Aorta (tissue), 5 donors: ENCODE results near the gene MYO15B. TPM values are rescaled to one million over a fixed set of nuclear protein-coding genes. Genes with fewer than 3 reads are reported as not detected.
"Not testable (repeated sequence)": the region's sequence is repeated elsewhere in the genome, so short reads cannot be mapped to it uniquely, and the experiment has no call there.

Experiments
- ATAC-seq: fragments of 200-7000 bp; cut with Tn5 transposase; one replicate; pipeline ENCODE4 v1.9.1; 2022; ENCODE audit warnings: moderate library complexity; ENCODE audit not compliant: low FRiP score
- DNase-seq, 2 donors: peaks; one replicate each; pipeline ENCODE4 v3.0.0-alpha.2; 2020
- H3K27ac ChIP-seq, 2 donors: one replicate each; pipeline ENCODE4 v1.5.1; 2013; ENCODE audit warnings: low read length in 2 of 2, mild to moderate bottlenecking in 2 of 2, moderate library complexity in 2 of 2, control low read depth in 1 of 2, inconsistent platforms in 1 of 2, low read depth in 1 of 2
- H3K27me3 ChIP-seq, 2 donors: one replicate each; pipeline ENCODE4 v1.6.1; 2013; ENCODE audit warnings: control low read depth in 1 of 2, low read length in 1 of 2, mild to moderate bottlenecking in 1 of 2, moderate library complexity in 1 of 2; ENCODE audit not compliant: insufficient read depth in 2 of 2, control insufficient read depth in 1 of 2
- H3K36me3 ChIP-seq, 2 donors: one replicate each; pipeline ENCODE4 v1.6.1; 2013; ENCODE audit warnings: control low read depth in 1 of 2, low read length in 1 of 2, mild to moderate bottlenecking in 1 of 2; ENCODE audit not compliant: insufficient read depth in 2 of 2, control insufficient read depth in 1 of 2
- H3K4me1 ChIP-seq, 2 donors: one replicate each; pipeline ENCODE4 v1.6.1; 2013; ENCODE audit warnings: low read length in 2 of 2, control low read depth in 1 of 2, mild to moderate bottlenecking in 1 of 2, moderate library complexity in 1 of 2; ENCODE audit not compliant: insufficient read depth in 2 of 2, control insufficient read depth in 1 of 2
- H3K4me3 ChIP-seq, 2 donors: one replicate each; pipeline ENCODE4 v1.5.1; 2013; ENCODE audit warnings: low read length in 2 of 2, control low read depth in 1 of 2, mild to moderate bottlenecking in 1 of 2
- H3K9me3 ChIP-seq: one replicate; pipeline ENCODE4 v1.6.1; 2013; ENCODE audit warnings: mild to moderate bottlenecking, low read length; ENCODE audit not compliant: control insufficient read depth
- WGBS, 2 donors: extraction: QIAGEN DNeasy Blood & Tissue Kit; methylation state at CpG; one replicate each; pipeline ENCODE4 v1.1.7; 2013; 5-methylcytosine and 5-hydroxymethylcytosine counted together
- intact Hi-C, 2 donors: fragments of 100-400 bp; cut with DNase I; formaldehyde crosslinking; loops; one replicate each; pipeline versions ENCODE4 v1.14.2 to v1.15.0; 2022
- polyA plus RNA-seq, 2 donors: library from polyadenylated mRNA; stranded (reverse); fragments of 200-250 nt; gene quantifications; one replicate each; pipeline ENCODE4 v1.2.3, GENCODE V29; 2013
- total RNA-seq, 2 donors: library from RNA; stranded (reverse); fragmentation: NEBNext Ultra II Directional; extraction: Animal tissue kit (Norgen Biotek cat#: 25700); gene quantifications; one replicate each; pipeline ENCODE4 v1.2.1, GENCODE V29; 2021
- donor health status: healthy with polysubstance abuse.
- donor health status: Bipolar disorder and iron deficiency.
- donor health status: DM: no; HTN: no; CAD: no.
- donor health status: DM: no; HTN: no; CAD: no.
- donor health status: DM: yes; HTN: yes; CAD: no.

Gene MYO15B
- total and polyA plus RNA-seq, 4 donors = 113 to 279 (median 138) TPM

GRCh38 chr17:75573540-75573957 is 14.1 kb upstream of the MYO15B start:
- DNase-seq (no peak), ATAC-seq (peak; percentile 13)
- Histone ChIP-seq H3K9me3 (no peaks in the 10 kb centered on the region), H3K36me3 (no peaks in the 10 kb centered on the region), H3K4me3 (no peak overlapping the region), H3K27ac (no peak overlapping the region), H3K4me1 (no peaks in the 10 kb centered on the region), H3K27me3 (no peaks in the 10 kb centered on the region)
- 91 to 96% methylated on average over 15 to 16 of the region's 16 CpGs for WGBS, 2 donors
- intact Hi-C loops = no loop called here

DNA sequence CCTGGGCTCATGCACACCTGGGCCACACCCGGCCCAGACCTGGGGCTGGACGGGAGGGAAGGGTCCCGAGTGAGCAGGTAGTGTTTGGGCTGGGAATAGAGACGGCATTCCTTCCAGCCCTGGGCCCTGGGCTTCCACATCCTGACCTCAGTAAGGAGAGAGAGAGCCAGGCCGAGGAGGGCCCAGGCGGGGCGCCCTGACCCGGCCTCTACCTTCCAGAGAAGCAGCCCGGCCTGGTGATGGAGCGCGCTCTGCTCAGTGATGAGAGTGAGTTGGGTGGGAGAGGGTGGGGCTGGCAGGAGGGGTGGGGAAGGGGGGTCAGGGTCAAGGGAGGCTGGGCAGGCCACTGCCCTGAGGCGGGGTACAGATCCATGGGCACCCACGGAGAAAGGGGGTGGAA is 13.6 kb upstream of the MYO15B start:
- Histone ChIP-seq H3K4me3 (no peak overlapping the region), H3K4me1 (no peaks in the 10 kb centered on the region), H3K36me3 (no peaks in the 10 kb centered on the region), H3K27ac (no peak overlapping the region), H3K27me3 (no peaks in the 10 kb centered on the region), H3K9me3 (no peaks in the 10 kb centered on the region)
- ATAC-seq = no peak
- DNase-seq = no peak
- 93% methylated on average over 13 of the region's 13 CpGs for WGBS, 2 donors
- intact Hi-C loops = no loop called here

- H3K9me3 ChIP-seq = no peaks in the 10 kb centered on the region
- WGBS, 2 donors = 90 to 92% methylated on average over 24 to 29 of the region's 29 CpGs
- intact Hi-C loops = no loop called here
- no peaks in the 10 kb centered on the region for H3K36me3 ChIP-seq
- peak; percentile 37 for ATAC-seq
- H3K4me1 ChIP-seq = no peaks in the 10 kb centered on the region
- H3K27ac ChIP-seq = no peak overlapping the region
- no peak overlapping the region for H3K4me3 ChIP-seq
- no peak for DNase-seq
- no peaks in the 10 kb centered on the region for H3K27me3 ChIP-seq
Measured at GRCh38 chr17:75574404-75575036, 13.1 kb upstream of the MYO15B start.

DNA sequence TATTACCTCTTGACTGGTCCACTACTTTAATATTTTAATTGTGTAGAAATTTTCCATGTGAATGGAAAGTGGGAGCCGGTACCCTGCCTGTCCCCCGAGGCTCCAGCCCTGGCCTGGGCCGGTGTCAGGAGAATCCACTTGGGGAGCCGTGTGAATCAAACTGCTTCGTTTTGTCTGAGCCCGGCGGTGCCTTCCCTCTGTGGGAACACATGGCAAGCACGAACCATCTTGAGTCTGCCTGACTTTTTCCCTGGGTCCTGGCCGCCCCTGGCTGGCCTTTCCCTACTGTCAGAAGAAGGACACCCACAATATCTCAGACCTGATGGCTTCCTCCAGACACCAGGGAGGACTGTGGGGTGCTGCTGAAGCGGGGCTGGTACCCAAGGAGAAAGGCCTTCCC is 12.4 kb upstream of the MYO15B start:
- Histone ChIP-seq H3K4me3 (no peak overlapping the region), H3K9me3 (no peaks in the 10 kb centered on the region), H3K27ac (no peak overlapping the region), H3K4me1 (no peaks in the 10 kb centered on the region), H3K27me3 (no peaks in the 10 kb centered on the region), H3K36me3 (no peaks in the 10 kb centered on the region)
- 88 to 91% methylated on average over 10 of the region's 10 CpGs for WGBS, 2 donors
- no peak for DNase-seq
- no peak for ATAC-seq
- intact Hi-C loops = no loop called here

DNA sequence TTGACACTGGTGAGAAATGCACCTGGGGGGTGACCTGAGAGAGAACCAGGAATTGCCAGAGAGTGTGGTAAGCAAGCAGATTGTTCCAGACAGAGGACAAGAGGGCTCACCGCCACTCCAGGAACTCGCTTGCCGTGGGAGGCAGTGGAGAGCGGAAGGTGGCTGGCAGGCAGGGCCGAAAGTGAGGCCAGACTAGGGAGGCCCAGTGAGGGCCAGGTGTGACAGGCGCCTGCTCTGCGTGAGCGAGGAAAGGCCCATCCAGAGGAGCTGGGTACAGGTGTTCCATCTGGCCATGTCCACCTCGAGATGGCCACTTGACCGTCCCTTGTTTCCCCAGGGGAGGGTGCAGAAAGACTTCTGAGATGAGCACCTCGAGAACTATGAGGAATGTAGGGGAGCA is 11.9 kb upstream of the MYO15B start:
- no peaks in the 10 kb centered on the region for H3K9me3 ChIP-seq
- no peak overlapping the region for H3K27ac ChIP-seq
- no peaks in the 10 kb centered on the region for H3K36me3 ChIP-seq
- WGBS, 2 donors = 92 to 94% methylated on average over 11 of the region's 11 CpGs
- ATAC-seq (no peak), DNase-seq (no peak)
- H3K4me3 ChIP-seq = no peak overlapping the region
- H3K27me3 ChIP-seq = no peaks in the 10 kb centered on the region
- intact Hi-C loops = no loop called here
- no peaks in the 10 kb centered on the region for H3K4me1 ChIP-seq

DNA sequence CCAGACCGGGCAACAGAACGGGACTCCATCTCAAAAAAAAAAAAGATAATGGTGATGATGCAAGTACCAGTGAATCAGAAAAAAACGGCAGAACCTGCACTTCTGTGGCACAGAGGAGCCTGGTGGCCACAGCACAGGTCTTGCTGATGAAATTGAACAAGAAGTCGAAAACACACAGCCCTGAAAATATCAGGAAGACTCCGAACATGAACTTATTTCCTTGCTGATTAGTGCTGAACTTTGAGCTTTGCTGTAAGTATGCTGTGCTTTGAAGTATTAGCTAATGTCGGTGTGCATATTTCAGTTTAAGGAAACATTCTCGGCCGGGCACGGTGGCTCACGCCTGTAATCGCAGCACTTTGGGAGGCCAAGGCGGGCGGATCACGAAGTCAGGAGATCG is 10.9 kb upstream of the MYO15B start:
- no peak overlapping the region for H3K27ac ChIP-seq
- H3K4me1 ChIP-seq = no peaks in the 10 kb centered on the region
- no peak for DNase-seq
- H3K9me3 ChIP-seq = no peaks in the 10 kb centered on the region
- intact Hi-C loops = no loop called here
- no peaks in the 10 kb centered on the region for H3K27me3 ChIP-seq
- H3K36me3 ChIP-seq = no peaks in the 10 kb centered on the region
- no peak for ATAC-seq
- WGBS, 2 donors = 86 to 88% methylated on average over 14 of the region's 15 CpGs
- H3K4me3 ChIP-seq = no peak overlapping the region

- intact Hi-C loops, H3K27ac ChIP-seq, H3K27me3 ChIP-seq, H3K4me1 ChIP-seq, H3K9me3 ChIP-seq, H3K4me3 ChIP-seq, ATAC-seq, DNase-seq, H3K36me3 ChIP-seq: not testable (repeated sequence)
- WGBS, 2 donors = 87 to 90% methylated on average over 23 of the region's 23 CpGs
Measured at GRCh38 chr17:75581121-75581725, 6.4 kb upstream of the MYO15B start.

GRCh38 chr17:75583197-75583596 is 4.4 kb upstream of the MYO15B start:
- H3K9me3 ChIP-seq, intact Hi-C loops, H3K27me3 ChIP-seq, H3K36me3 ChIP-seq, H3K4me1 ChIP-seq, DNase-seq, ATAC-seq, H3K4me3 ChIP-seq, H3K27ac ChIP-seq: not testable (repeated sequence)
- 86 to 89% methylated on average over 6 of the region's 6 CpGs for WGBS, 2 donors

DNA sequence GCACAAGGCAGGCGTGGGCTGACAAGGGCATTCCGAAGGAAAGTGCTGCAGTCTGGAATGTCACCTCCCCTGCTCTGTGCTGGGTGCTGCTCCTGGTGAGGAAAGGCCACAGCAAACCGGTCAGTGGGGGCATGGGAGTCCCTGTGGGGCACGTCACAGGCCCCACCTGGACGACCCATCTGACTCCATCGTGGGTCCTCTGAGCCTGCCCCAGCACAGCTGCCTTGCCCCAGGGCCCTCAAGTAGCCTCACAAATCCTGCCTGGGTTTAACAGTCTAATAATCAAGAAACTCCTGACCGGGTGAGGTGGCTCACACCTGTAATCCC is 2.8 kb upstream of the MYO15B start:
- no peak for ATAC-seq

More for the DNA sequence above, 2.8 kb upstream of the MYO15B start:
- no peak overlapping the region for H3K27ac ChIP-seq
- no peaks in the 10 kb centered on the region for H3K9me3 ChIP-seq
- 90 to 92% methylated on average over 7 of the region's 7 CpGs for WGBS, 2 donors
- H3K4me1 ChIP-seq = no peaks in the 10 kb centered on the region
- no peaks in the 10 kb centered on the region for H3K36me3 ChIP-seq
- H3K27me3 ChIP-seq = no peaks in the 10 kb centered on the region
- intact Hi-C loops = loop anchor here in 1 of 2 donors (5.0 kb wide), 2 partner anchors 68 to 158 kb away; partner anchors contain the start of genes CASKIN2 and TSEN54
- no peak for DNase-seq
- H3K4me3 ChIP-seq = no peak overlapping the region
